ENCODE data around the gene ZNF570.

The ZNF570 gene

DNA sequence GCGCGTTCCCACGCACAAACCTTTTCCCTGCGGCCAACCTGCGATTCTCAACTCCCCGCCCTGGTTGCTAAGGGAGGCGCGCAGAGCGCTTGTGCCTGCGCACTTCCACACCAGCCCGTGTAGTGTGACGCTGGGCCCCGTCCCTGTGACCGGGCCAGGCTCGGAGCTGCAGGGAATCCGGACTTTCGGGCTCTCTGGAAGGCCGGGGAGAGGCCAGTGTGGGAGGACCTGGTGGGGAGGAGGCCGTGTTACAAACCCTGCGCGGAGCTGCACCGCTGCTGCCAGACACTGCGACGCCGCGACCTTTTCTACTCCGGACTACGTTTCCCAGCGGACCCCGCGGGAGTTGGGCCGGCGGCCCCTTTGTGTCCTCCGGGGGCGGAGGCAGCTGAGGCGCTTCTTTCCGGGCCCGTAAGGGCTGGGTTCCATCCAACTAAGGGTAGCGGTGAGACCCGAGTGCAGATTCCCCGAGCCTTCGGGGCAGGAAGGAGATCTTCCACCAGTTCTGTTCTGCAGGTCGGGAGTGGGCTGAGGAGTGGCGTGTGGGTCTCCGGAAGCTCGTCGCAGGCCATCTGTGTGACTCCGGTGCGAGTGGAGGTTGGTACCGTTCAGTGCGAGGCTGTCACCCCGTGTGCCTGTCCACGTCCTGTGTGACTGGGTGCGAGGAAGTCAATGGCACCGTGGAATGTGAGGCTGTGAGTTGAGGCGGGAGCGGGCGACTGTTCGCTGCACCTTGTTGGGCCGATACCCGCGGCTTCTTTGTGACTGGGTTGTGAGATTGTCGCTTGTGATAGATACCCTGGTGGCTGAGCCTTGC, at the start of gene ZNF570:
Gene ZNF570 (plus strand): TSS at position 396 of the 817 bp plus-strand sequence. CDS start 999 bp downstream, outside the sequence.
- Histone ChIP-seq H3K36me3 (ENCODE audit: control insufficient read depth, insufficient read depth, low read length) (no peaks in the 10 kb centered on the region), H3K27ac (ENCODE audit: low read length) (no peak within 1 kb of the TSS), H3K27me3 (ENCODE audit: control insufficient read depth, insufficient read depth, low read length) (no peaks in the 10 kb centered on the region), H3K9me3 (ENCODE audit: control insufficient read depth, insufficient read depth, low read length) (no peaks in the 10 kb centered on the region), H3K4me3 (ENCODE audit: low read length) (peak within 1 kb of the TSS; percentile 85), H3K4me1 (ENCODE audit: control insufficient read depth, insufficient read depth, low read length) (no peaks in the 10 kb centered on the region)
- peak; percentile 54 for DNase-seq (ENCODE audit: low read depth, low spot score)
- no CpG with 5 or more reads among the region's 63 CpGs for WGBS (ENCODE audit: insufficient coverage, insufficient read length)

GRCh38 chr19:37452500-37453245, 16.5 kb upstream of the ZNF570 start:
- no peak for DNase-seq (ENCODE audit: low read depth, low spot score)
- Histone ChIP-seq H3K36me3 (ENCODE audit: control insufficient read depth, insufficient read depth, low read length) (peaks cover 6% of the 10 kb centered on the region), H3K9me3 (ENCODE audit: control insufficient read depth, insufficient read depth, low read length) (peaks cover 8% of the 10 kb centered on the region), H3K27ac (ENCODE audit: low read length) (no peak overlapping the region), H3K4me1 (ENCODE audit: control insufficient read depth, insufficient read depth, low read length) (no peaks in the 10 kb centered on the region), H3K4me3 (ENCODE audit: low read length) (no peak overlapping the region), H3K27me3 (ENCODE audit: control insufficient read depth, insufficient read depth, low read length) (no peaks in the 10 kb centered on the region)
- WGBS (ENCODE audit: insufficient coverage, insufficient read length), result no CpG with 5 or more reads among the region's 4 CpGs

DNA sequence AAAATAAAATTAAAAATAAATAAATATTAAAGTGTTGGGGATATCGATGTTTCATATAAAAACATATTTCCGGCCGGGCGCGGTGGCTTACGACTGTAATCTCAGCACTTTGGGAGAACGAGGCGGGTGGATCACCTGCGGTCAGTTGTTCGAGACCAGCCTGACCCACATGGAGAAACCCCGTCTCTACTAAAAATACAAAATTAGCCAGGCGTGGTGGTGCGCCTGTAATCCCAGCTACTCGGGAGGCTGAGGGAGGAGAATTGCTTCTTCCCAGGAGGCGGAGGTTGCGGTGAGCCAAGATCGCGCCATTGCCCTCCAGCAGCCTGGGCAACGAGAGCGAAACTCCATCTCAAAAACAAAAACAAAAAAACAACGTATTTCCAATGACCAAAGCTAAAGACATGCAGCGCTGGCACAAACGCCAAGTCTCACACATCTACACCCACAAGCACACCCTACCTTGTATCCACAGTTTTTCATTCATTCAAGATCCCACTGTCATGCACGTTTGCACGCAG, 2.8 kb upstream of the ZNF570 start:
- H3K27ac ChIP-seq (ENCODE audit: low read length), result no peak overlapping the region
- peak overlapping the region; percentile 71 for H3K4me3 ChIP-seq (ENCODE audit: low read length)
- DNase-seq (ENCODE audit: low read depth, low spot score), result no peak
- H3K36me3 ChIP-seq (ENCODE audit: control insufficient read depth, insufficient read depth, low read length), result no peaks in the 10 kb centered on the region; the same call in 1 of the 2 replicates
- no CpG with 5 or more reads among the region's 25 CpGs for WGBS (ENCODE audit: insufficient coverage, insufficient read length)
- H3K4me1 ChIP-seq (ENCODE audit: control insufficient read depth, insufficient read depth, low read length), result no peaks in the 10 kb centered on the region
- no peaks in the 10 kb centered on the region for H3K27me3 ChIP-seq (ENCODE audit: control insufficient read depth, insufficient read depth, low read length)
- no peaks in the 10 kb centered on the region for H3K9me3 ChIP-seq (ENCODE audit: control insufficient read depth, insufficient read depth, low read length)

DNA sequence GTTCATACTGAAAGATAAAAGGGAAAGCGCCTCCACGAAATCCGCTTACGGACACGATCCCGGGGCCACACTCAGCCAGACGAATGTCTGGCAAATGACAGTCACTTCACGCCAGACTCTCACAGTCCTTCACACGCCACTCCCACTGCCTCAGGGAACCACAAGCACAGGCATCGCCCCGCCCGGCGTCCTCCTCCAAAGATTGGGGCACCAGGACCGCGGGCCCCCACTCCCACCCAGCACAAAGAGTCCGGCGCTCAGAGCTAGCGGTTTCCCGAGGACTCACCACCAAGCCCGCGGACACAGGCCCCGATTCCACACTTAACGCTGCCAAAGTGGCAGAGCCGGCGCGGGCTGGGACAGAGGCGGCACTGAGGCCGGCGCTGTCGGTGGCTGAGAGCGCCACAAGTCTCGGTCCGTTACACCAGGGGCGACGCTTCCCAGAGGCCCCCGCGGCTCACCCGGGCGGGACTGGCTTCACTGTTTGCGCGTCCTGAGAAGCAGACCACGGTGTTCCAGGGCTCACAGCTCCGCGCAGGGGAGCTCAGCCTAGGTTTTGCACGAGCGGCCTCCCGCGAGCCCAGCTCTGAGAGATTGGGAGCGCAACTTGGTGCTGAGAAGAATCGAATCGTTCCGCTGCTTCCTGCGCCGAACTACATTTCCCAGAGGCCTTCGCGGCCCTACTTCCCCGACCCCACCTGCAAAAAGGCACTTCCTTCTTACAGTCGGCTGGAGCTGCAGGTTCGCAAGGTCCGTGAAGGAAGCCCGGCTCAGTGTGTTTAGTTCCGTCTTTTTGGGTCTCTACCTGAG, 2.2 kb upstream of the ZNF570 start, which contains the start of gene ZNF569:
Gene ZNF569 (minus strand): TSS at position 647 of the 810 bp plus-strand sequence. CDS start 22,523 bp downstream, outside the sequence.
- WGBS (ENCODE audit: insufficient coverage, insufficient read length), result no CpG with 5 or more reads among the region's 62 CpGs
- no peaks in the 10 kb centered on the region for H3K4me1 ChIP-seq (ENCODE audit: control insufficient read depth, insufficient read depth, low read length)
- H3K36me3 ChIP-seq (ENCODE audit: control insufficient read depth, insufficient read depth, low read length), result no peaks in the 10 kb centered on the region; the same call in 1 of the 2 replicates
- peak; percentile 84 for DNase-seq (ENCODE audit: low read depth, low spot score)
- H3K9me3 ChIP-seq (ENCODE audit: control insufficient read depth, insufficient read depth, low read length), result no peaks in the 10 kb centered on the region
- no peaks in the 10 kb centered on the region for H3K27me3 ChIP-seq (ENCODE audit: control insufficient read depth, insufficient read depth, low read length)
- peak within 1 kb of the TSS; percentile 71 for H3K4me3 ChIP-seq (ENCODE audit: low read length)
- H3K27ac ChIP-seq (ENCODE audit: low read length), result no peak within 1 kb of the TSS

- Histone ChIP-seq H3K27me3 (ENCODE audit: control insufficient read depth, insufficient read depth, low read length) (no peaks in the 10 kb centered on the region), H3K9me3 (ENCODE audit: control insufficient read depth, insufficient read depth, low read length) (no peaks in the 10 kb centered on the region), H3K27ac (ENCODE audit: low read length) (no peak overlapping the region), H3K36me3 (ENCODE audit: control insufficient read depth, insufficient read depth, low read length) (no peaks in the 10 kb centered on the region; the same call in 1 of the 2 replicates), H3K4me1 (ENCODE audit: control insufficient read depth, insufficient read depth, low read length) (no peaks in the 10 kb centered on the region), H3K4me3 (ENCODE audit: low read length) (peak overlapping the region; percentile 12; the same call in 1 of the 2 replicates)
- WGBS (ENCODE audit: insufficient coverage, insufficient read length), result no CpG with 5 or more reads among the region's 18 CpGs
- no peak for DNase-seq (ENCODE audit: low read depth, low spot score)
These were observed 1.5 kb upstream of the ZNF570 start for GRCh38 chr19:37467608-37468090.

DNA sequence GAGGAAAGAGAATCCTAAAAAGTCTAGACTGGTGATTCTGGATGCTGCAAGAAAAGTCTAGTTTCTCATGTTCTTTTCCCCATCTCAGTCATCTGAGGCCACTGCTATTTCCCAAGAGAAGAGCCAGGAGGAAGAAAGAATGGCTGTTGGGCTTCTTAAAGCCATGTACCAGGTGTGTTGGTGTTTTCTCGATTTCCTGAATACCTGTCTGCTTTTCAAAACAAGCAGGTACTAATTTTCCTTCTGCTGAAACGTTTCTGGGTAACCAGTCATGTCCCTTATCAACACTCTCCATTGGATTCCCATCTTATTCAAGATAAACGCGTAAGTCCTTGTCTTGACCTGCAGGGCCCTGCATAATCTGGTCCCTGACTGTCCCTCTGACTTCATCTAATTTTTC, 1.1 kb downstream of the ZNF570 start:
- Histone ChIP-seq H3K36me3 (ENCODE audit: control insufficient read depth, insufficient read depth, low read length) (no peaks in the 10 kb centered on the region), H3K4me3 (ENCODE audit: low read length) (no peak overlapping the region), H3K27me3 (ENCODE audit: control insufficient read depth, insufficient read depth, low read length) (no peaks in the 10 kb centered on the region), H3K4me1 (ENCODE audit: control insufficient read depth, insufficient read depth, low read length) (no peaks in the 10 kb centered on the region), H3K27ac (ENCODE audit: low read length) (no peak overlapping the region), H3K9me3 (ENCODE audit: control insufficient read depth, insufficient read depth, low read length) (no peaks in the 10 kb centered on the region)
- WGBS (ENCODE audit: insufficient coverage, insufficient read length), result no CpG with 5 or more reads among the region's 4 CpGs
- DNase-seq (ENCODE audit: low read depth, low spot score), result no peak

GRCh38 chr19:37472165-37472564, 3.0 kb downstream of the ZNF570 start:
- Histone ChIP-seq H3K27ac (ENCODE audit: low read length) (no peak overlapping the region), H3K4me3 (ENCODE audit: low read length) (no peak overlapping the region), H3K9me3 (ENCODE audit: control insufficient read depth, insufficient read depth, low read length) (no peaks in the 10 kb centered on the region), H3K36me3 (ENCODE audit: control insufficient read depth, insufficient read depth, low read length) (no peaks in the 10 kb centered on the region; the same call in 1 of the 2 replicates), H3K4me1 (ENCODE audit: control insufficient read depth, insufficient read depth, low read length) (no peaks in the 10 kb centered on the region), H3K27me3 (ENCODE audit: control insufficient read depth, insufficient read depth, low read length) (no peaks in the 10 kb centered on the region)
- no peak for DNase-seq (ENCODE audit: low read depth, low spot score)
- no CpG with 5 or more reads among the region's 9 CpGs for WGBS (ENCODE audit: insufficient coverage, insufficient read length)

- no peak overlapping the region for H3K27ac ChIP-seq (ENCODE audit: low read length)
- WGBS (ENCODE audit: insufficient coverage, insufficient read length), result no CpG with 5 or more reads among the region's 8 CpGs
- H3K9me3 ChIP-seq (ENCODE audit: control insufficient read depth, insufficient read depth, low read length), result peaks cover 6% of the 10 kb centered on the region
- H3K27me3 ChIP-seq (ENCODE audit: control insufficient read depth, insufficient read depth, low read length), result no peaks in the 10 kb centered on the region
- peaks cover 3% of the 10 kb centered on the region; the same call in 1 of the 2 replicates for H3K36me3 ChIP-seq (ENCODE audit: control insufficient read depth, insufficient read depth, low read length)
- no peak for DNase-seq (ENCODE audit: low read depth, low spot score)
- no peaks in the 10 kb centered on the region for H3K4me1 ChIP-seq (ENCODE audit: control insufficient read depth, insufficient read depth, low read length)
- no peak overlapping the region for H3K4me3 ChIP-seq (ENCODE audit: low read length)
These were observed 15.4 kb downstream of the ZNF570 start for GRCh38 chr19:37484406-37485168.

GRCh38 chr19:37492213-37492612, 23.1 kb downstream of the ZNF570 start:
- no peaks in the 10 kb centered on the region for H3K36me3 ChIP-seq (ENCODE audit: control insufficient read depth, insufficient read depth, low read length)
- no peak overlapping the region for H3K4me3 ChIP-seq (ENCODE audit: low read length)
- no peaks in the 10 kb centered on the region; the same call in 1 of the 2 replicates for H3K9me3 ChIP-seq (ENCODE audit: control insufficient read depth, insufficient read depth, low read length)
- no peaks in the 10 kb centered on the region for H3K4me1 ChIP-seq (ENCODE audit: control insufficient read depth, insufficient read depth, low read length)
- no peak for DNase-seq (ENCODE audit: low read depth, low spot score)
- no peaks in the 10 kb centered on the region for H3K27me3 ChIP-seq (ENCODE audit: control insufficient read depth, insufficient read depth, low read length)
- no CpG with 5 or more reads among the region's 3 CpGs for WGBS (ENCODE audit: insufficient coverage, insufficient read length)
- H3K27ac ChIP-seq (ENCODE audit: low read length), result no peak overlapping the region
